ENCODE measurements around the gene SCIMP.
"Not testable (repeated sequence)": the region's sequence is repeated elsewhere in the genome, so short reads cannot be mapped to it uniquely, and the experiment has no call there.

GRCh38 chr17:5233492-5233891 lies 1.2 kb downstream of the SCIMP start:
- TF ChIP-seq ZNF747 (CRISPR knock-in tag; IDR thresholded peaks at IDR 0.05; ENCODE audit: borderline replicate concordance); ZNF224 (CRISPR knock-in tag; IDR thresholded peaks at IDR 0.05); POLR2A (IDR thresholded peaks at IDR 0.05; ENCODE audit: insufficient read depth in 1 of 2, low read depth in 2 of 2, low read length in 2 of 2); TCF7L2 (IDR thresholded peaks at IDR 0.05; ENCODE audit: low read depth, low read length); CC2D1A (CRISPR knock-in tag; IDR thresholded peaks at IDR 0.05); ZNF564 (CRISPR knock-in tag; IDR thresholded peaks at IDR 0.05); CTCF (CRISPR knock-in tag; IDR thresholded peaks at IDR 0.05); PHF20 (CRISPR knock-in tag; IDR thresholded peaks at IDR 0.05); NFE2L2 (IDR thresholded peaks at IDR 0.05; ENCODE audit: low read length); GRHL1 (CRISPR knock-in tag; conservative IDR thresholded peaks at IDR 0.05); PBX3 (CRISPR knock-in tag; IDR thresholded peaks at IDR 0.05; ENCODE audit: borderline replicate concordance); ETV5 (CRISPR knock-in tag; IDR thresholded peaks at IDR 0.05; ENCODE audit: borderline replicate concordance): not testable (repeated sequence)
